Measurements from ENCODE around the gene TP53AIP1.

Gene TP53AIP1, protein sequence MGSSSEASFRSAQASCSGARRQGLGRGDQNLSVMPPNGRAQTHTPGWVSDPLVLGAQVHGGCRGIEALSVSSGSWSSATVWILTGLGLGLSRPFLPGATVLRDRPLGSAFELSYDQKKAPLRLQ

DNA sequence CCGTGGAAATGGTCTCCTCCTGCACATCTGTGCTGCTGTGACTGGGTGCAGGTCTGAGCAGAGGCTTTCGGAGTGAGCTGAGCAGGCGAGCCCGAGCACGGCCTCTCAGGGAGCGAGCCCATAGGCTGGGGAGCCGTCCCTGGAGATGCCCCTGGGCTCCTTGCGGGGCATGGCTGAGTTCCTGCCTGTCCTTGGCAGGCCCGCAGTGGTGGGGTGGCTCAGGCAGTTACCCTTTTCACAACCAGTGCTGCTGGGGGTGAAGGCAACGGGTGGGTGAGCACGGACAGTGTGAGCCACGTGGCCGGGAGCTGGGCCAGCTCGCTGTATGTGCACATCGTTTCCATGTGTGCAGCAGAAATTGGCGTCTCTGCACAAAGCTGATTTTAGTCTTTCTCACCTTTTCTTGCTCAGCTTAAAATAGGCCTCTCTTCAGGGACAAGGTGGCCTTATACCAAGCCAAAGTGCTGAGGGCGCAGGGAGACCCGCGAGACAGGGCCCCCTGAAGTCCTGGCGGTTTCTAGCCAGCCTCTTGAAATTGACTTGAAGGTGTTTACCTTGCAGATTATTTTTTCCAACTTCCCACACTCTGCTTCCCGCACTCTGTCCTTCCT, at the start of gene TP53AIP1:
Gene TP53AIP1 (minus strand): TSS at position 55 of the 611 bp plus-strand sequence. CDS start 5,053 bp downstream, outside the sequence.
- TF ChIP-seq CTCF (IDR thresholded peaks at IDR 0.05): no peak

DNA sequence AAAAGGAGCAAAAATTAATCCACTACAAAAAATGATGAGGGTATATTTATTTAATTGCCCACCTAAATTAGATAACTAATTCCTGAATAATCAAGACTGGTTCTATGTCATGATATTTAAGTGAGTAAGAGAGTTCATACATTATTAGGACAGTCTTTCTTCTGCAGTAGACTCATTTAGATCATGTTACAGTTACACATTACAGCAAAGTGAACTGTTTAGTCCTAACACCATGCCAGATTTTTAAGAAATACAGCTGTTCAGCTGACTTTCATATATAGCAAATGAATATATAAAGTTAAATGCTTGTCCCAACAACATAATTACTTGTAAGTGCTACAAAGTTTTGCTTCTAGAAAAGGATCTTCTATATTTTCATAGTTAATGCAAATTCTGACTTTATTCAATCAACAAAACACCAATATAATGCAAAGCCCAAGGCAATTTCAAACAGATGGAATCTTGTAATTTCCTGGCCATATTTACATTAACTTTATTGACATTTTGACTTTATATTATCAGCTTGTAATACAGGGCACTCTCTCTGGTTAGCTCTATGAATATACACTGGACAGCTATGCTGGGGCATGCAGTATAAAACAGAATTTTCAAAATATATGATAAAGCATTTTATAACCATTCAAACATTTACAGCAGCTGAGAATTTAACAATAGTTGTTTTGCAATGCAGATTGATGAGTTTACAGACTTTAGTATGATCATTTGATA, 45.7 kb upstream of the TP53AIP1 start:
- TF ChIP-seq CTCF (IDR thresholded peaks at IDR 0.05): no peak

- no peak for TF ChIP-seq CTCF (IDR thresholded peaks at IDR 0.05)
These were observed 43.2 kb upstream of the TP53AIP1 start for GRCh38 chr11:128985880-128986279.

- no peak for TF ChIP-seq CTCF (IDR thresholded peaks at IDR 0.05)
These were observed 40.4 kb upstream of the TP53AIP1 start for GRCh38 chr11:128983023-128983422.

GRCh38 chr11:128981254-128981653, 38.6 kb upstream of the TP53AIP1 start:
- no peak for TF ChIP-seq CTCF (IDR thresholded peaks at IDR 0.05)

- no peak for TF ChIP-seq CTCF (IDR thresholded peaks at IDR 0.05)
These were observed 28.0 kb upstream of the TP53AIP1 start for GRCh38 chr11:128970598-128971190.

DNA sequence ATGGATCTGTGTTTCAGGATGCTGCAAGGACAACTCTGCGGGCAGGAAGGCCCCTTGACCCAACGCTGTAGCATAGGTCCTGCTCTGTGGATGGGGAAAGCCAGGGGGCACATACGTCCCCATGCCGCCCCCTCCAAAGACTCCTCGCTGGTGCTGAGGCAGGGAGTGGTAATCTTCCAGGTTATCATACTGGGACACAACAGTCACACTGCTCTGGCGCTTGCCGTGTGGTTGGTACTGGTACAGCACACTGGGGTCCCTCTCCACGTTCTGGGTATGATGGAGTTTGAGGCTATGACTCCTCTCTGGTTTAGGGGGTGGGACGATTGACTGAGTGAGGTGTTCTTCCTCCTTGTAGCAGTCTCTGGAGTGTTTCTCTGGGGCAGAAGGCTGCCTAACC, 26.2 kb upstream of the TP53AIP1 start:
- TF ChIP-seq CTCF (IDR thresholded peaks at IDR 0.05): no peak
